SK-N-SH (cell line): ENCODE measurements around the gene MRM2.

ENCODE experiments used
- RAD21 ChIP-seq: IDR thresholded peaks from 2 replicates; pipeline ENCODE4 v1.6.1; 2012; ENCODE audit warnings: mild to moderate bottlenecking, low read length
- RFX5 ChIP-seq: IDR thresholded peaks from 2 replicates; pipeline ENCODE4 v1.6.1; 2012; ENCODE audit warnings: mild to moderate bottlenecking, improper control_type of control experiment, low read length
- SIN3A ChIP-seq: IDR thresholded peaks from 2 replicates; pipeline ENCODE4 v1.6.1; 2012; ENCODE audit warnings: low read depth, mild to moderate bottlenecking, low read length, moderate library complexity, borderline replicate concordance

DNA sequence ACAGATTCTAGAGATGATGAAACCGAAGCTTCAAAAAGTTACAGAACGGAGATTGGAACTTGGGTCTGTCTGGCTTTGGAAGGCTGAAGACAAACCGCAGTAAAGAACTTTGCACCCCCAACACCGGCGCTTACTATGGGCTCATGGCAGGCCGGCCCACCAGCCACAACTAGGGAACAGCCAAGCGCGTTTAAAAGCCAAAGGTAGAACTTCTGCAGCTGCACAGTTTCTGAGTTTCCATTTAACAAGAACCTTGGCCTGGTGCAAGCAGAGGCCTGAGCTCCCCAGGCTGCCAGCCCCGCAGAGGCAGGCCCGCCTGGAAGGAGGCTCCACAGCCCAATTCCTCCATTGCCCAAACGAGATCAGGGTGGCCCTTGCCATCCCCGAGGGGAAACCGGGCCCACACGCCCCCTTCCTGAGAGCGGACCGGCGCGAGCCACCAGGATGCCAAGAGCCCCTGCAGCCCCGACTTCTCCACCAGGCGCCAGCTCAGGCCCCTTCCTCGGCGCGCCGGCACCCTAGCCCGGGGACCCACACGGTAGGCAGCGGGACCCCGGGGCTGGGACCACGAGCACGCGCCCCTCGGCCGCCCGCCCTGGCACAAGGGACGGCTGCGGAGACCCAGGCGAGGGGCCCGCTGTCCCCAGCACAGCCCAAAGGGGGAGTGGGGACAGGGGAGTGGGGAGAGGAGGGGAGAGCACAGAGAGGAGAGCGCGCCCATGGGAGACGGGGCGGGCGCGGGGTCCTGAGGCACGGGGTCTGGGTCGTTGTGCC lies 9.8 kb downstream of the MRM2 start:
- TF ChIP-seq SIN3A (no peak), RAD21 (no peak), RFX5 (0 out of 2 replicates have a peak, but pooled peaks have one; percentile 5)
